GM19438 (cell line): ENCODE results near the gene EGFL7.
"Not testable (repeated sequence)": the region's sequence is repeated elsewhere in the genome, so short reads cannot be mapped to it uniquely, and the experiment has no call there.

Source experiments
- ATAC-seq: cut with Tn5 transposase; IDR thresholded peaks from one replicate; pipeline ENCODE4 v1.9.1; 2021; ENCODE audit warnings: low read depth; ENCODE audit not compliant: unreplicated experiment

The EGFL7 gene

GRCh38 chr9:136624184-136624951 is 38.3 kb upstream of the EGFL7 start:
- ATAC-seq: no peak

DNA sequence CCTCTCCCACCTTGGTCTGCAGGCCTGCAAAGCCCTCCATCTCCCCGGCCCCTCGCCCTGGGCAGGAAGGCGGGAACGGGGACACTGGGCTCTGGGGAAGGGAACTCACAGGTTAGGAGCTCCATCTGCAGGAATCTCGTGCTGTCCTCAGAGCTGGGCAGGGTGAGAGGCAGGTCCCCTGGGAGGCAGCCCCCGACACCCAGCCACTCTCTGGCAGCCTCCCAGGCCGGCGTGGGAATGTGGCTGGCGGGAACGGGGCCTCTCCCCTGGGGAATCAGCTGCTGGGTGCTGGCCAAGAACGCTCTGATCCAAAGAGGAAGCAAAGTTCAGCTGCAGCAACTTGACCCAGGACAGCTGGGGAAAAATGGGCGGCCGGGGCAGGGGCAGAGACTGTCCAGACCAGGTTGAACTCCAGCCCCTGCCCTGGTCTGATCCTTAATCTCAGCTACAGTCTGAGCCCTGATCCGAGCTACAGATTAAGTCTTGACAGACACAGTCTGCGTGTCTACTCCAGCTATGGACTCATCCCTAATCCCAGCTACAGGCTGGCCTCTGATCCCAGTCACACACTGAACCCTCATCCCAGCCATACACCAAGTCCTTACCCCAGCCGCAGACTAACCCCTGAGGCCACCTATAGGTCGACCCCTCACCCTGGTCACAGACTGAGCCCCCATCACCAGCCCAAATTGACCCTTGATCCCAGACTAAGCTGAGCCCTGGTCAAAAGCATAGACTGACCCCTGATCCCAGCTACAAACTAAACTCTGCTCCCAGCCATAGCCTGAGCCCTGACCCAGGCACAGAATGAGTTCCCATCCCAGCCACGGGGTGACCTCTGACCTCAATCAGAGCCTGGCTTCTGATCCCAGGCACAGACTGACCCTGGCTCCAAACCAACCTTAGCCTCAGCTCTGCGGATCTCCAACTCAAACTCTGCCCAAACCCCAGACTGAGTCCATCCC is 37.3 kb upstream of the EGFL7 start:
- no peak for ATAC-seq

- no peak for ATAC-seq
These were observed 36.5 kb upstream of the EGFL7 start for GRCh38 chr9:136626066-136626725.

DNA sequence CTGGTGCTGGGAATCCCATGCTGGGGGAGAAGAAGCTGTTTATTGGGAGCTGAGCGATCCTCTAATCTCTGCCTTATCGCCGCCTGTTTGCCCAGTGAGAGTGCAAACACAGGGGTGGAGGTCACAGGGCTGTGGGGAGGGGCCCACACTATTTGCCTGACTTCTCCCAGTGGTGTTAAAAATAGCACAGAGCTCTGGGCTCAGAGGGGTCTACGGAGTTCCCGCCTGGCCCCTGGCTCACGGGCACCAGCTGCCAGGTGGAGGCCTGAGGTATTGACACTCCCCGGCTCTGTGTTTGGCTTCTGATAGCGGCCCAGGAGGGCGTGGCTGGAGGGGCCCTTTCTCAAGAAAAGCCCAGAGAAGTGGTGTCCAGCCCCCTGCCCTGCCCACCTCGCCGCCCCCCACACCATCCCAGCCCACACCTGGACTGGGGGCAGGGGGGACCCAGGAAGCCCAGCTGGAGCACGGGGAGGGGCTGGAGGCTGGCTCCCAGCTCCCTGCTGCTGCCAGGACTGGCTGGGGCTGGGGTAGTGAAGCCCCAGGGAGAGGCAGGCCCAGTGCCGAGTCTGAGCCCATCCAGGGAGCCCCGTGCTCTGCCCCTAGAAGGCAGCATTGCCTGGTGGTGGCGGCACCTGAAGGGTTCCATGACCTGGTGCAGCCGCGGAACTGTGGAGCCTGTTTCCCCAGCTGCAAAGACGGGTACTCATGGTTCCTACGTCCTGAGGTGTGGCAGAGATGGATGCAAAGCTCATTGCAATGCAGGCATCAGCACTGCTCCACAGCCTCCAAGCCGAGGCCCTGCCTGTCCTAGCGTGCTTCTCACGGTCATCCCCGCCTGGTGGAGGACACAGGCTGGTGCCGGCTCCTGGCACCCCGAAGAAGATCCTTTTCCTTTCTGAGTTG is 35.7 kb upstream of the EGFL7 start:
- no peak for ATAC-seq

DNA sequence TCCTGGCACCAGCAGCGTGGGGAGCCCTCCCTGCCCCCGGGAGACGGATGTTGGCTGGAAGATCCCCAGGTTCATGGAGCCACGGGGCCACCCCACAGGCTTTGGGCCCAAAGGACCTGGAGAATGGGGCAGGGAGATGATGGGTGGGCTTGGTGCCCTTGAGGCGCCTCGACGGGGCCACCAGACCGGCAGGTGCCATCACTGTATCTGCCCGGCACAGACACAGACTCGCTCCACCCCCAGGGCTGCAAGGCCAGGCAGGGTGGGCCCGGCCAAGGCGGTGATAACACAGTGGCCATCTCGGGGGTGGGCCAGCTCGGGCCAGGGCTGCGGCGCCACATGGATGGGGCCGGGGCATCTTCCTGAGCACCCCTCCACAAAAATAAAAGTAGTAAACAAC is 35.0 kb upstream of the EGFL7 start:
- no peak for ATAC-seq

DNA sequence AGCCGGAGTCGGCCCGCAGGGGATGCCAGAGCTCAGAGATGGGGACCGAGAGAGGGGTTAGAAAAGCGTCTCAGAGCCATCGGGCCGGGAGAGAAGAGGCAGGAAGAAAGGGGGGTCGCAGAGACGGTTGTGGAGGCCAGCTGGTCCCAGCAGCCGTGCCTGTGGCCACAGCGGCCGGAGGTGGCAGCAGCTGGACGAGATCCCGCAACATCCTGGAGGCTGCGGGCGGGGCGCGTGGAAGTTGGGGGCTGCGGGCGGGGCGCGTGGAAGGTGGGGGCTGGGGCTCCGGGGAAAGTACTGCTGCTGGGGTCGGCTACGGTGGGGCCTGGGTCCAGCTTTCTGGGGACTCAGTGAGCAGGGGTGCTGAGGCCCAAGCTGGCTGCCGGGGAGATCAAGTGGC is 34.4 kb upstream of the EGFL7 start:
- no peak for ATAC-seq

DNA sequence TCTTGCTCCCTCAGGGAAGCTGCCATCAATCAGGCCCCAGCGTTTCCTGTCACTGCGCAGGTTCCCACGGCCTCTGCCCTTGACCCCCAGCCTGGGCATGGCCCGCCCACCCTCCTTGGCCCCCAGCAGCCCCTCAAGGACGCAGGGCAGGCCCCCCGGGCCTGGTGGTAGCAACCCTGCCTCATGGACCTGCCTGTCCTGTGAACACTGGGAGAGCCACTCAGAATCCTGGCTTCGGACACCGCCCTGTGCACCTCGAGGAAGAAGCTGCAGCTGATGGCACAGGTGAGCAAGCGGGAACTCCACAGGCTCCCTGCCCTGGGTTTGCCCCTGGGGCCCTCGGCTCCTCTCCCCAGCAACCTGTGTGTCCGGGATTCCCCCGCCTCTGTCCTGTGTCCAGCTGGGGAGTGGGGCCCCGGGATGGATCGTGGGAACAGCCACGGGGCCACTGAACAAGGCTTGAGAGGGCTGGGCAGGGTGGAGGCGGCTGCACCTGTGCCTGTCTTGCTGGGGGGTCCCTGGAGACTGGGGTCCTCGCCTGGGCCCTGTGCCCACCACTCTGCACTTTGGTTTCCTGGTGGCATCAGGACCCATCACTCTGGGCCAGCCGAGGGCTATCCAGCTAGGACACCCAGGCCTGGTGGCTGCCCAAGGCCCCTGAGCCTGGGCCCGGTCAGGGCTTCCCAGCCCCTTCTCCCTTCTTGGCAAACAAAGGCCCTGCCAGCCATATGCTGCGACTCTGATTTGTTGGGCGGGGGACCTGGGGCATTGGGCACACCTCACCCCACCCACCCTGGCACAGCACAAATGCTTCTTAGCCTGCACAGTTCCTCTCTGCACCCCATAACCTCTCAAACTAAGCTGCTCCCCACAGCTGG is 33.5 kb upstream of the EGFL7 start:
- no peak for ATAC-seq

GRCh38 chr9:136629879-136630661 is 32.6 kb upstream of the EGFL7 start:
- no peak for ATAC-seq

DNA sequence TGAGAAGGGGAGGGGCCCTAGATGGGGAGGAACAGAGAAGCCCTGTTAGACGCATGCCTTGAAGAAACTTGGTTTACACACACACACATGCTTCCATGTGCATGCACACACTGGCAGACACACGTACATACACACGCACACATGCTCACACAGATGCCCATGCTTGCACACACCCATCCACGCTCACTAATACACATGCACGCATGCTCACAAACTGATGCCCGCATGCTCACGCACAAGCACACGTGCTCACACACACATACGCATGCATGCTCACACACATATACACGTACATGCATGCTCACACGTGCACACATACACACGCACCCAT is 32.1 kb upstream of the EGFL7 start:
- ATAC-seq: no peak

DNA sequence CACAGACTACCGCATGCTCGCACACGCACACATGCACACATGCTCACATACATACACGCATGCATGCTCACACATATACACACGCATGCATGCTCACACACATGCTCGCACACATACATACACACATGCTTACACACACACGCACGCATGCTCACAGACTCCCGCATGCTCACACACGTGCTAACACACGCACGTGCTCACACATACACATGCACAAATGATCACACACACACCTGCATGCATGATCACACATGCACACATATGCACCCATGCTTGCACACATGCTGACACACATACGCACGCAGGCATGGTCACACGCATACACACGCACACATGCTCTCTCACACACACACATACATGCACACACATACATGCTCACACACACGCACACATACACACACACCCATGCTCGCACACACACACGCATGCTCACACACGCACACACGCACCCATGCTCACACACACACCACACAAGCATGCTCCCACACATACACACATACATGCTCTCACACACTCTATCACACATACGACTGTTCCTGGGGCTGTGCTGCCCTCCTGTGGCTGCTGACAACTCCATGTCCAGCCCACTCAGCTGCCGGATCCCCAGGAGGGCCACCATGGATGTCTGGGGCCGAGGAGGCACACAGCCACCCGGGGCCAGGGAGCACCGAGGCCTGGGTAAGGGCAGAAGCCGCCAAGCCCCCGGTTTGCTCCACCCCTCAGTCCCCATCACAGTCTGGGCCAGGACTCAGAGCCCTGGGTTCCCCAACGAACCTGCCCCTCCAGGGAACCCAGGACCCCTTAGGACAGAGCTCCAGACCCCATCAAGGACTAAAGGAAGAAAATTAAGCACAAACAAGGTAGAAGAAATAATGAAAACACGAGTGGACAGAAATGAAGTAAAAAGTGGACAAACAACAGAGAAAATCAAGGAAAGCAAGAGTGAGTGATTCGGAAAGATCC is 31.4 kb upstream of the EGFL7 start:
- no peak for ATAC-seq

GRCh38 chr9:136632072-136632471 is 30.6 kb upstream of the EGFL7 start:
- ATAC-seq: not testable (repeated sequence)

- ATAC-seq: not testable (repeated sequence)
These were observed 30.1 kb upstream of the EGFL7 start for GRCh38 chr9:136632491-136633106.

- ATAC-seq: no peak
These were observed 27.8 kb upstream of the EGFL7 start for GRCh38 chr9:136634904-136635303.

- no peak for ATAC-seq
These were observed 22.3 kb upstream of the EGFL7 start for GRCh38 chr9:136640171-136641111.

DNA sequence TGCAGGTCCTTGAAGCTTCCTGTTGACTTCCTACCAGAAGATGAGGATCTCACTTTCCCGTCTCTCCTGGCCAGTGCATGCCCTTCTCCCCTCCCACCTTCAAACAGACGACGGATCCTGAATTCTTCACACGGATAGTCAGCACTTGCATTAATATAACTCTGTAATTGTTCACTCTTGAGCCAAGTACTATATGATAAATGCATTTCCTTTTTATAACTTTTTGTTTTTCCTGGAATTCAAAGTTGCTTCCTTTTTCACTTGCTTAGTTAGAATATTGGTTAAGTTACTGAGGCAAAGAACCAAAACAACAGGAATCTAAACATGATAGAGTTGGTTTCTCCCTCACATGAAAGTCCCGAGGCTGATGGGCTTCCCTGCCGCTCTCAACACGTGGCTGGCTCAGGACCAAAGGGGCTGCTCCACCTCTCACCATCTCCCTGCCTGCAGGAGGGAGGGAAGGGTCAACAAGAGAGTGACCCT is 20.2 kb upstream of the EGFL7 start:
- ATAC-seq: no peak
